ENCODE data around the gene TPK1. TPM values are rescaled to one million over a fixed set of nuclear protein-coding genes. Genes with fewer than 3 reads are reported as not detected.

TPK1 gene
- total and polyA plus RNA-seq, 2 of the 8 experiments (the other 6 are each of a cell fraction or from before 2014, with no cell fraction given) = 1.9 to 2.7 TPM

- TF ChIP-seq YY1 (IDR thresholded peaks at IDR 0.05; ENCODE audit: low read depth, low read length) (no peak), BCL11A (IDR thresholded peaks at IDR 0.05; ENCODE audit: low read depth in 2 of 2, low read length in 2 of 2) (no peak), PHF8 (conservative IDR thresholded peaks at IDR 0.05; ENCODE audit: low read depth, low read length) (no peak), TAF1 (IDR thresholded peaks at IDR 0.05; ENCODE audit: low read depth, low read length) (no peak), CHD1 (IDR thresholded peaks at IDR 0.05; ENCODE audit: low read depth, low read length) (no peak), EGR1 (IDR thresholded peaks at IDR 0.05; ENCODE audit: borderline replicate concordance, low read depth, low read length) (no peak)
Measured at GRCh38 chr7:144691240-144691639, 144.6 kb downstream of the TPK1 start (continued).

Measured in H1 (cell line).